ENCODE results near the gene GPT2.

Gene GPT2

GRCh38 chr16:46972429-46973206, 88.5 kb downstream of the GPT2 start:
- no peak for DNase-seq

GRCh38 chr16:46973207-46973995, 89.2 kb downstream of the GPT2 start, which contains the start of gene DNAJA2:
Gene DNAJA2, minus strand, starts transcription at chr16:46973674. Its CDS starts 102 bp downstream, at chr16:46973572.
- peak; percentile 20 for DNase-seq

- DNase-seq, result no peak
Measured at GRCh38 chr16:46973996-46974324, 89.8 kb downstream of the GPT2 start.

- DNase-seq, result no peak
Measured at GRCh38 chr16:46974352-46974751, 90.2 kb downstream of the GPT2 start.

GRCh38 chr16:46975165-46975564, 91.0 kb downstream of the GPT2 start:
- no peak for DNase-seq

- no peak for DNase-seq
Measured at GRCh38 chr16:46975908-46976470, 91.8 kb downstream of the GPT2 start.

- DNase-seq, result no peak
Measured at GRCh38 chr16:46976550-46976949, 92.4 kb downstream of the GPT2 start.

All from DMS153 (cell line).